HG03342 (cell line): ENCODE measurements around the gene MRGPRX3.

Experiments used
- ATAC-seq: cut with Tn5 transposase; IDR thresholded peaks from one replicate; pipeline ENCODE4 v1.9.1; 2021; ENCODE audit warnings: mild to moderate bottlenecking, moderate library complexity; ENCODE audit not compliant: unreplicated experiment

MRGPRX3 gene

DNA sequence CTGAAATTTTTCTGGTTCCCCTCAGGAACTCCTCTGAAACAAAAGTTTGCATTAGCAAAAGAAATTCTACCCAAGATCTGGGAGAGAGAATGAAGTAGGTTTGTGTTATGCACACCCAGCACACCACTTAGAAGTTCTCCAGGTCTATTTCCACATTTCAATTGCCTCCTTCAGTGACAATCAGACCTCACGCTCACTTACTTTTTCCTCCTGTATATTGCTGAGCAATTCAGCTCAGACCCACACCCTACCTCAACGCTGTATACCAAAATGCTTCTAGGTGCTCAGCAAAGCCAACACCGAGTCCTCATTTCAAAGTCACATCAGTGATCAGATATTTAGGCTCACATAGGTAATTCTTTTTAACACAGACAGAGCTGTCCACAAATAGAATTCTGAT, 19.2 kb downstream of the MRGPRX3 start:
- ATAC-seq: no peak

DNA sequence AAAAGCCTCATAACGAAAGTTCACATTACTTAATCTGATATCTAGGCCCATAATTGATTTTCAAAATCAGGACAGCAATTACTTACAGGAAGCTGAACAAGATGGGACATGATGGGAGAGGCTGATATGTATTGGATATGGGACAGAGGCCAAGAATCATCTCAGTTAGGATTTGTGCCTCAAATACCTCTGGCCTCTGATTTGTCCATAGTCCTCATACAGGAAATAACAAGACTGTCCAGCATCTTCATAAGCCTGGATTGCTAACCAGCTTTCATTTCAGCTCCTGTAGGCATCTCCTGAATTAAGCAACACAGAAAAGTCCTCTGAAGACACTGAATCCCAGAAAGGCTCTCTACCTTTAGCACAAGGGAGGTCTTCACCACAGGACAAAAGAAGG, 36.0 kb downstream of the MRGPRX3 start:
- no peak for ATAC-seq

DNA sequence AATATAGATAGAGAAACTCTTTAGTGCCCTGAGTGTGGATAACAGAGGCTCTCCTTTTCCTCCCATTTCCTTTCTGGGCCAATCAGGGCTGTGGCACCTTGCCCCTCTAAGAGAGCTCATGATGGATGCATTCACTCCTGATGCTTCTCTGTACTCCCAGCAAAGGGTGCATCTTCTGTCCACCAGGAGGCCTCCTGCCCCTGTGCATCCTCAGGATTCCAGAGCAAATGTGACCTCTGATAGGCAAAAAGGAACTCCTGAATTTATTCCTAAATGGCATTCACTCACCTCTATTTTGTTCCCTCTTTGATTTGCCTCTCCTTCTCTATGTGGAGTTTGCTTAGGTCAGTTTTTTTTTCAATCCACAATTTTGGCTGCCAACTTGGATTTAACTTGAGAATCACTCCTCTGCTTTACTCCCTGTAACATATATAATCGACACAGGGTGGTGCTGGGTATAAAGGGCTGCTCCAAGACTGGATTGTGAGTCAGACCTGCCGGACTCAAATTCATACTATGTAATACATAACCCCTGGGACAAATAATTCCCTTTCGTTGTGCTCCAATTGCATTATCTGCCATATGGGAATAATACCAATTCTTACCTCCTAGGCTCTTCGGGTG, 39.1 kb downstream of the MRGPRX3 start:
- ATAC-seq: no peak

DNA sequence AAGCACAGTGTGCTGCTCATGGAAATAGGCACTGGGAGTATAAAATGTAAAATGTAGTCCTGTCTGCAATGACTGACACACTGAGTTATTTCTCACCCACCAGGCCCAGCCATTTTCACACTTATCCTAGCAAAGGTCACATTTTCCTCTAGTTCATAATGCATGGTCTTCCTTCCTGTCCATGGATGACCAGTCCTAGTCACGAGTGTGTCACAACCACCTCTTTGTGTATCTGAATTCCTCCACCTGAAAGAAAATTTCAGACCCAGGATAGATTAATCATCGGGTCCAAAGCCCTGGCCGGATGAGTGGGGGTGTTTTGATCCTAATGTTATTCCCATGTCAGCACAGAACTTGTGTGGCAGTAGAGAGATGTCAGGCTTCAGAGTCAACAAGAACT, 40.3 kb downstream of the MRGPRX3 start, which contains the start of gene MRGPRX4:
Gene MRGPRX4, plus strand, starts transcription at position 172 of the 400 bp plus-strand sequence. CDS start 420 bp downstream, outside the sequence.
- ATAC-seq: no peak

DNA sequence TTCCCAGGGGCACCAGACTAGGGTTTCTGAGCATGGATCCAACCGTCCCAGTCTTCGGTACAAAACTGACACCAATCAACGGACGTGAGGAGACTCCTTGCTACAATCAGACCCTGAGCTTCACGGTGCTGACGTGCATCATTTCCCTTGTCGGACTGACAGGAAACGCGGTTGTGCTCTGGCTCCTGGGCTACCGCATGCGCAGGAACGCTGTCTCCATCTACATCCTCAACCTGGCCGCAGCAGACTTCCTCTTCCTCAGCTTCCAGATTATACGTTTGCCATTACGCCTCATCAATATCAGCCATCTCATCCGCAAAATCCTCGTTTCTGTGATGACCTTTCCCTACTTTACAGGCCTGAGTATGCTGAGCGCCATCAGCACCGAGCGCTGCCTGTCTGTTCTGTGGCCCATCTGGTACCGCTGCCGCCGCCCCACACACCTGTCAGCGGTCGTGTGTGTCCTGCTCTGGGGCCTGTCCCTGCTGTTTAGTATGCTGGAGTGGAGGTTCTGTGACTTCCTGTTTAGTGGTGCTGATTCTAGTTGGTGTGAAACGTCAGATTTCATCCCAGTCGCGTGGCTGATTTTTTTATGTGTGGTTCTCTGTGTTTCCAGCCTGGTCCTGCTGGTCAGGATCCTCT, 41.0 kb downstream of the MRGPRX3 start:
- ATAC-seq: no peak
